NCI-H2227 (cell line): ENCODE data around the gene CYBC1.
"Not testable (repeated sequence)": the region's sequence is repeated elsewhere in the genome, so short reads cannot be mapped to it uniquely, and the experiment has no call there.

Experiments used
- DNase-seq: peaks from one replicate; lab custom pipeline; 2025; ENCODE audit not compliant: unreplicated experiment; lab: John Stamatoyannopoulos, UW

Gene CYBC1

GRCh38 chr17:82435601-82436583, 14.7 kb downstream of the CYBC1 start:
- no peak for DNase-seq

DNA sequence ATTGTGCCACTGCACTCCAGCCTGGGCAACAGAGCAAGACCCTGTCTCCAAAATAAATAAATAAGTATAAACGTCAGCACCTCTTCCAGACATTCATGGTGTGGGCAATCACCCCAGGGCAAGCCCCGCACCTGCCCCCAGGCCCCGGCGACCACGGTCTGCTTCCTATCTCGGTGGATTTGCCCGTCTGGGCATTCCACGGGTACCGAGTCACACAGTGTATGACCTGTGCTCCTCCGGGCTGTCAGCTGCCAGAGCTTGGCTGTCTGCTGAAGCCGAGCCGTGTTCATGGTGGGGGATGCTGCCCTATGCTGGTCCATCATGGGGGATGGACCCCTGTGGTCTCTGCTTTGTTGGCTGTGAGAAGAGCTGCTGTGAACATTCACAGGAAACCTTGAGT, 15.4 kb downstream of the CYBC1 start:
- DNase-seq = no peak

- DNase-seq = no peak
Measured at GRCh38 chr17:82434216-82434565, 16.4 kb downstream of the CYBC1 start.

DNA sequence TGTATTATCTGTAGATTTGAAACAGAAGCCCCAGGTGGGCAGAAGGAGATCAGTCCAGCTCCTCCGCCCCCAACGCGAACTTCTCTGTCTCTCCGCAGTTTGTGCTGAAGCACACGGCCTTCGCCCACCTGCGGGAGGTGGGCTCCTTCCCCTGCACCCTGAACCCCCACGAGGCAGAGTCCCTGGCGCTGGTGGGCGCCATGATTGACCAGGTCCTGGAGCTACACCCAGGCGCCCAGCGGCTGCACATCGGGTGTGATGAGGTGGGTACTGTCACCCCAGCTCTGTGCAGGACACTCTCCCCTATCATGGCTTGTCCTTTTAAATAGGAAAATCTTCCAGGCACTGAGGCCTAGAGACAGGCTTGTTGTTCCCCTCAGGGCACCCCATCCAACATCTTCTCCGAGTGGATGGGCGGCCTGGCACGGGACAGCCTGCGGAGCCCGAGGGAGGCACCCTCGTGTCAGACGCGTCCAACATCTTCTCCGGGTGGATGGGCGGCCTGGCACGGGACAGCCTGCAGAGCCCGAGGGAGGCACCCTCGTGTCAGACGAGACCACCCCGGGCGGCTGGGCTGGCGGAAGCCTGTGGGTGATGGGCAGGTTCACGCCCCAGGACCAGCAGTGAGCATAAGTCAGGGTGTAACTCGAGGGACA, 16.9 kb downstream of the CYBC1 start:
- no peak for DNase-seq

GRCh38 chr17:82432017-82432416, 18.5 kb downstream of the CYBC1 start:
- no peak for DNase-seq

- no peak for DNase-seq
Measured at GRCh38 chr17:82429824-82430223, 20.7 kb downstream of the CYBC1 start.

GRCh38 chr17:82428546-82428945, 22.0 kb downstream of the CYBC1 start:
- DNase-seq = no peak

GRCh38 chr17:82424863-82425159, 25.7 kb downstream of the CYBC1 start:
- DNase-seq = no peak

DNA sequence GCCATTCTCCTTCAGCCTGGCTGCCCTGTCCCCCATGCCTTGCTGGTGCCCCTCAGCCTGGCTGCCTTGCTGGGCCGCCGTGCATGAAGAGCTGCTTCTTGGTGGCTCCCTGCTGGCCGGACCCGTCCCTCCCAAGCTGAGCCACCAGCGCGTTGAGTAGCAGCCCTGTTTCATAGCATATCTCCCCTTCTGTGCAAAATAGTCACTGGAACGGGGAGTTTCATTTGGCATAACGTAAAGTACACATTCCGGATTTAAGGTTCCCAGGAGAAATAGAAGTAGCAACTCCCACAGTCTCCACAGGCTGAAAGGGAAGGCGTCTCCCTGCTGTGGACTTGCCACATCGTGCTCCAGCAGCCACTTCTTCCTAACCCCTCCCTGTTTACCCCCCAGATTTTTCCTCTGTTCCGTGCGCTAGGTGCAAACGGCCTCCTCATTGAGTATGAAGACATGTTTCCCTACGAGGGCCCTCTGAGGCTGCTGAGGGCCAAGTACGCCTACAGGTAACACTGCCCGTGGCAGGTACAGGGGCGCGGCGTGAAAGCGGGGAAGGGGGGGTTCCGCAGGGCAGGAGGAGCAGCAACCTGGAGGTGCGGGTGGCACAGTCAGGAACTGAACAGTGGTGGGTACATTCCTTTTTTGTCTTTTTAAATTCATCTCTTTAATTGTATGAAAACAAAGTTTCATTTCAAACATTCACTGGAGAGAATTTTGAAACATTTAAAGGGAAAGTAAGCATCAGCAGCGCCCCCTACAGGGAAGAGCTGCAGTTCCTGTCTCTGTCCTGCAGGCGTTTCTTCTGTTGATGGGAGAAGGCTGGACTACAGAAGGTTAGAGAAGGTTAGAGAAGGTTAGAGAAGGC, 26.3 kb downstream of the CYBC1 start:
- DNase-seq = peak; percentile 30

DNA sequence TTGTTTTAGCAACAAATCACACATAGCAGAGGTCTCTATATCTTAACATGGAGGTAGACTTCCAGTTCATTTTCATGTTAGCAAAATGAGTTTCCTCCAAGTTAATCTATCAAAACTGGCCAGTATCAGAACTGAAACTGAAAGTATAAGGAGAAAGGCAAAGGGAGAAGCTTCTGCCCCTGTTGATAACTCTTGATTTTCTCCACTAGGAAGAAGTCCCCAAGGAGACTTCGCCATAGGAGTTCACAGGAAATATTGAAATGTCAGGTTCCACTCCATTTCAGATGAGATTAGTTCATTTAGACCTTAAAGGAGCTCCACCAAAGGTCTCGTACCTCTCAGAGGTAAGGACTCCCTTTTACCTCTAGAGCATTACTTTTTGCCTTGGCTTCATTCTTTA, 31.0 kb downstream of the CYBC1 start:
- DNase-seq = no peak

- DNase-seq = peak; percentile 94
Measured at GRCh38 chr17:82418001-82418986, 32.3 kb downstream of the CYBC1 start, which contains the start of the genes HEXD and OGFOD3. Gene HEXD (plus strand): TSS chr17:82418347. CDS start chr17:82419800, 1,453 bp downstream. Gene OGFOD3 (minus strand): TSS chr17:82418586. CDS start chr17:82418485, 101 bp downstream.

DNA sequence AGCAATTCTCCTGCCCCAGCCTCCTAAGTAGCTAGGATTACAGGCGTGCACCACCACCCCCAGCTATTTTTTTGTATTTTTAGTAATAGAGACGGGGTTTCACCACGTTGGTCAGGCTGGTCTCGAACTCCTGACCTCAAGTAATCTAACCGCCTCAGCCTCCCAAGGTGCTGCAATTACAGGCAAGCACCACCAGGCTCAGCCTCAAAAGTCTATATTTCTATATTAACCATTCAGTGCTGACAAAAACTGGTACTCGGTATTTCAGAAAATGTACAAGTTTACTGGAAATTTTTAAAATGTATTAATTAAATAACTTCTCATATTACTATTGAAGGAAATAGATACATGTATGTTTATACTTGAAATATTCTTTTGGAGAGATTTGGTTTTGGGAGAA, 33.8 kb downstream of the CYBC1 start:
- DNase-seq = peak; percentile 16

DNA sequence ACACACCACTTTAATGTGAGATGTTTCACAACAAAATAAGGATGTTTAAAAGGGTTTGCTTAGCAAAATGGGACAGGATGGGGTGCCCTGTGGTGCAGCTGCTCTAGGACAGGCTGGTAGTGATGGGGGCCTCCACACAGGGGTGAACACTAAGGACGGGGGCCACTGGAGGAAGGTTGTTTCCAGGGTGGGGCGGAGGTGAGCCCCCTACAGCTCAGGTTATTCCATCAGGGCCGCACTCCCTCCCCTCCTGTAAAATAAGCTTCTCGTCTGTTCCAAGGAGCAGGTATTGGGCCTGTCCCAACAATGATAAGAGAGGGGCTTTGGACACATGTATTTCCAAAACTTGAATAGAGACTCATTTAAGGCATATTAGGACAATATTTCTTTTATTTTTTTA, 34.3 kb downstream of the CYBC1 start:
- DNase-seq = no peak

DNA sequence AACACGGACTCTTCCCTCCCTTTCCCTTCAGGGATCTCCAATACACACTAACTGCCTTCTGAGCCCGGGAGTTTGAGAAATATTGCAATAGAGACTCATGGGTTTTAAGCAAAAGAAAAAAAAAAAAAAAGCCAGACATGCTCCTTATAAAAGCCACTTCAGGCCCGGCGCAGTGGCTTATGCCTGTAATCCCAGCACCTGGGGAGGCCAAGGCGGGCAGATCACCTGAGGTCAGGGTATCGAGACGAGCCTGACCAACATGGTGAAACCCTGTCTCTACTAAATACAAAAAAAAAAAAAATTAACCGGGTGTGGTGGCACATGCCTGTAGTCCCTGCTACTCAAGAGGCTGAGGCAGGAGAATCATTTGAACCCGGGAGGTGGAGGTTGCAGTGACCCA, 34.8 kb downstream of the CYBC1 start:
- no peak for DNase-seq

GRCh38 chr17:82415336-82415735, 35.2 kb downstream of the CYBC1 start:
- DNase-seq = no peak

DNA sequence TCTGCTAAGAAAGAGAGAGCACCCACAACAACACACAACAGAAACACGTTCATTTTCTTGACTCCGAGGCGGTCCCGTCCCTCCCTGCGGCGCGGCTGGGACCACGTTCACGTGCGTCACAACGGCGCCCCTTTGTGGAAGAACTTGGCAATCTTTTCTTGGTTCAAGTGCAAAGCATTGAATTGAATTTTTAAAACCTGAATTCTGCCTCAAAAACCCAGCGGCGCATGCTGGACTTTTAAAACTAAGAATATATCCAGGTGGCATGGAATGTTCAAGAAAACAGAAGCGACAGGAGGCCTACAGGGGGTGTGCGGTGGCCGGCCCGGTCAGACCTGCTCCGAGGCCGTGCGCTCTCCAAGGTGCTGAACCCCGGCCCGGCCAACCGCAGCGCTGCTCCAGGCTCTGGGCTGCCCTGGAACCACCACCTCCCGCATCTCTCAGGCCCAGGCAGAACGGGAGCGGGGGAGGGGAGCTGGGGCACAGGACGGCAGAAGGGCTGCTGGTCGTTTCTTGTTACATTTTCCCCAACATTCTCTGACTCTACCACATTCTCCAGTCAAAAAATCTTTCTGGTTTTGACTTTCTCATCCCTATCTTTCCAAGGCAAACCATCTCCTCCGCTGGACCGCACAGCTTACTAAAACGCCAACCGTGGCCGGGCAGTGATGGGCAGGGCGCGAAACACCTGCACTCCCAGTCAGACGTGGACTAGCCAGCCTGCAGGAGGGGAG, 35.8 kb downstream of the CYBC1 start:
- peak; percentile 85 for DNase-seq

DNA sequence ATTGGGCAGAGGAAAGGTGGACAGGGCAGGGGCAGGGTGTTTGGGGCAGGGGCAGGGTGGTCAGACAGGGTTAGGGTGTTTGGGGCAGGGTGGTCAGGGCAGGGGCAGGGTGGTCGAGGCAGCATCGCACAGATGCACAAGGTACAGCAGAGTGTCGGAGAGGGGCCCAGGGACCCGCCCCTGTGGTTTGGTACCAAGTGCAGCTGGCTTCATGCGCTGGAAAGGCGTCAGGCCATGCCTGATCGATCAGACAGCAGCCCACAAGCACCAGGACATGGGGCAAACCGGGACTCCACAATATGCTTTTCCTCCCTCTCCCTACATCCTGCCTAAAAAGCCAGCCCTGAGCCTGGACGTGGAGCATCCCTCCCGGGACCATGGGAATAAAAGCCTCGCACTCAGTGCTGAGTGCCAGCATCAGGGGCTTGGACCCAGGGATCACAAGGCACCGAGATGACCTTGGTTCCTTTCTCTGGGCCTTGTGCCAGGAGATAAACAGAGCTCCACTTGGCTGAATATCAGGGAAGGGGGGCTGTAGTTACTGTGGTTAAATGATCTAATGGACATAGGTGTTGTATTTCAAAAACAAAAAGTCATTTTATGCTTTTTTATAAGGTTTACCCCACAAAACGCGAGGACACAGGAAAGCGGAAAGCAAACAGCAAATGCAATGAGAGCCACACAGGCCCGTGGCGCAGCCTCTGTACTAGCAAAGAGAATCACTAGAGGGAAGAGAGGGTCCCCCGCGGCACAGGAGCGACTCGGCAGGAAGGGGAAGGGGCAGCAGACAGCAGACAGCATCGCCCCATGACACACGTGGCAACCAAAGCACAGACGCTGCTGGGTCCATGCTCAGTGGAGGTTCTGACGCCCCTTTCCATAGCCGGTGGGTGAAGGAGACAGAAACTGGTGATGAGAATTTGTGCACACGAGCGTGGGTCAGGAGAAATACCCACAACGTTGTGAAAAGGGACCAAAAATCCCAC, 37.7 kb downstream of the CYBC1 start:
- no peak for DNase-seq

DNA sequence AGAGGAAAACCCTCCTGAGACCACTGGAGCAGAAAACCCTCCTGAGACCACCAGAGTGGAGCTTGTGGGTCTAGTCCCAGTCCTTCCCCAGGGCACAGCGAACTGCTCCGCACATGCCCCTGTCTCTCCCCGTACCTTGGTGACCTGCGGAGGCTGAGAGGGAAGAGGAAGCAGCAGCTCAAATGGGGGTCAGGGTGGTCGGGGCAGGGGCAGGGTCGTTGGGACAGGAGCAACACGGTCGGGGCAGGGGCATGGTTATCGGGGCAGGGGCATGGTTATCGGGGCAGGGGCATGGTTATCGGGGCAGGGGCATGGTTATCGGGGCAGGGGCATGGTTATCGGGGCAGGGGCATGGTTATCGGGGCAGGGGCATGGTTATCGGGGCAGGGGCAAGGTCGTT, 38.5 kb downstream of the CYBC1 start:
- not testable (repeated sequence) for DNase-seq
